IMR-90 (cell line): ENCODE measurements around the gene BCL2L1. TPM values are rescaled to one million over a fixed set of nuclear protein-coding genes. Genes with fewer than 3 reads are reported as not detected.
A peak's percentile ranks its signal among the peaks of the same experiment; 100 is the strongest.

Experiments
- MAZ ChIP-seq: IDR thresholded peaks from 2 replicates; pipeline ENCODE4 v1.6.1; 2012; ENCODE audit warnings: low read depth, mild to moderate bottlenecking, low read length, improper control_type of control experiment, moderate library complexity, borderline replicate concordance
- RAD21 ChIP-seq: IDR thresholded peaks from 2 replicates; pipeline ENCODE4 v1.6.1; 2012; ENCODE audit warnings: low read length, improper control_type of control experiment
- RCOR1 ChIP-seq: IDR thresholded peaks from 2 replicates; pipeline ENCODE4 v1.6.1; 2012; ENCODE audit warnings: mild to moderate bottlenecking, low read length, improper control_type of control experiment; ENCODE audit not compliant: insufficient replicate concordance
- SMC3 ChIP-seq: fragments of 150-350 bp; IDR thresholded peaks from 2 replicates; pipeline ENCODE4 v1.6.1; 2016; ENCODE audit warnings: low read depth, mild to moderate bottlenecking, antibody characterized with exemption, low read length, moderate library complexity
- polyA plus RNA-seq, 3 experiments: library from polyadenylated mRNA; depleted of rRNA; stranded (reverse); fragments of >200 nt; gene quantifications; 2 replicates each; pipeline ENCODE4 v1.2.3, GENCODE V29; 2012; ENCODE audit warnings: low replicate concordance in 1 of 3
- total RNA-seq: library from RNA; depleted of rRNA; stranded (reverse); fragments of >200 nt; gene quantifications from 2 replicates; pipeline ENCODE4 v1.2.3, GENCODE V29; 2012
- TF ChIP-seq, protein P1 (sequence below): fragments of 150-350 bp; IDR thresholded peaks from 2 replicates; pipeline ENCODE4 v1.6.1; 2016; ENCODE audit warnings: low read depth, mild to moderate bottlenecking, low read length, moderate library complexity, borderline replicate concordance

The BCL2L1 gene
- total and polyA plus RNA-seq, 2 of the 4 experiments (the other 2 are of a cell fraction) = 40.2 to 41.9 TPM

DNA sequence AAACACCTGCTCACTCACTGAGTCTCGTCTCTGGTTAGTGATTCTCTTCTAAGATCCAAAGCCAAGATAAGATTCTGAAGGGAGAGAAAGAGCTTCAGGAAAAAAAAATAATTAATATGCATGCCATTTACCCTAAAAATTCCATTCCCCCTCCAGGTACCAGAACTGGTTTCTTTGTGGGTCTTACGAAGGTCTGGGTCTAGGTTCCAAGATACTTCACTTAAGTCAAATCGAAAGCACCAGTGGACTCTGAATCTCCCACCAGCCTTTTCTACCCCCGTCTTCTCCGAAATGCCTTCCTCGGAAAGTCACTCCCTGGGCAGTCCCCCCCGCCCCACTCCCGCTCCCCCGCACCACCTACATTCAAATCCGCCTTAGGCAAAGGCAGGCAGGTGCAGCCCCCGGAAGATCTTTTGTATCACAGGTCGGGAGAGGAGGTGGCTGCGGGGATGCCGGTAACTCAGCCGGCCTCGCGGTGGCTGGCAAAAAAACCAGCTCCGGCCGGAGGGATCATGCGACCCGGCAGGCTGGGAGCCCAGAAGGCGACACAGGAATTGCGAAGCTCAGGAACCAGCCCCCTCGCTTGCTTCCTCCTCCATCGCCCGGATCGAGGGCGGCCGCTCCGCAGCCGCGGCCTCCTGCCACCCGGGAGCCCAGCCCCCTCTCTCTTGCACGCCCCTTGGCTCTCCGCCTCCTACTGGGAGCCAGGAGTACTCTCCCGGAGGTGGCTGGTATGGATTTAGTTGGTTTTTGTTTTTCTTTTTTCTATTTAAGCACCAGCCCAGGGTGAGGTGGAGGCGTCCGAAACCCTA, at the start of gene BCL2L1 (continued):
- TF ChIP-seq, protein P1, sequence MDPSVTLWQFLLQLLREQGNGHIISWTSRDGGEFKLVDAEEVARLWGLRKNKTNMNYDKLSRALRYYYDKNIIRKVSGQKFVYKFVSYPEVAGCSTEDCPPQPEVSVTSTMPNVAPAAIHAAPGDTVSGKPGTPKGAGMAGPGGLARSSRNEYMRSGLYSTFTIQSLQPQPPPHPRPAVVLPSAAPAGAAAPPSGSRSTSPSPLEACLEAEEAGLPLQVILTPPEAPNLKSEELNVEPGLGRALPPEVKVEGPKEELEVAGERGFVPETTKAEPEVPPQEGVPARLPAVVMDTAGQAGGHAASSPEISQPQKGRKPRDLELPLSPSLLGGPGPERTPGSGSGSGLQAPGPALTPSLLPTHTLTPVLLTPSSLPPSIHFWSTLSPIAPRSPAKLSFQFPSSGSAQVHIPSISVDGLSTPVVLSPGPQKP = no peak
- TF ChIP-seq RCOR1 (no peak), MAZ (peak; percentile 71), RAD21 (peak; percentile 70), SMC3 (peak; percentile 71)
